NCI-H1417 (cell line): ENCODE results near the gene COL18A1.
A peak's percentile ranks its signal among the peaks of the same experiment; 100 is the strongest.
"Not testable (repeated sequence)": the region's sequence is repeated elsewhere in the genome, so short reads cannot be mapped to it uniquely, and the experiment has no call there.

Experiments
- DNase-seq, 3 experiments: peaks; one replicate each; lab custom pipeline; 2025; lab: John Stamatoyannopoulos, UW

Gene COL18A1

DNA sequence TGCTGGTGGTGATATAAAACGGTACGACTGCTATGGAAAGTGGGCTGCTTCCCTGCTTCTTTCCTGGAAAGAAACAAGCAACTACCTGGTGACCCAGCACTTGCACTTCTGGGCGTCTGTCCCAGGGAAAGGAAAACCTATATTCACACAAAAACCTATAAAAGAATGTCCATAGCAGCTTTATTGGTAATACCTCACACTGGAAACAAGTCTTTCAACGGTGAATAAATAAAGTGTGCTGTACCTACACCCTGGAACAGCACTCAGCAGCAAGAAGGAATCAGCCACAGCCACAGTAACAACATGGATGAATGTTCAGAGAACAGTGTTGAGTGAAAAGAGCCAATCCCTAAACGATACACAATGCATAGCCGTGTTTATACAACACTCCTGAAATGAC, 117.4 kb downstream of the COL18A1 start:
- DNase-seq, result no peak

DNA sequence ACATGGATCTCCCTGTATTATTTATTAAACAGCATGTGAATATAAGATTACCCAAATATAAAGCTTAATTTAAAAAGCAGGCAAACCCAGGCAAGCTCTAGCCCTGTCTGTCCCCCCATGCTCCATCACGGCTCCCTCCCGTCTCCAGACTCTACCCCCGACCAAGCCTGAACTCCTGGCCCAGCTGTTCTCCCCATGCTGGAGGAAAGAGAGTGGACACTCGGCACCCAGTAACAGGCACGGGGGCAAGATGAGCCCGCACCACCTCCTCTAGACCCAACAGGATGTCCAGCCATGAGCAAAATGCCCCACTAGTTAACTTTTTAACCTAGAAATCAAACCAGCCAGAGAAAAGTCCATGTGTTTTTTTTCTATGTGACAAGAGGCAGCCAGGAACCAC, 118.0 kb downstream of the COL18A1 start:
- DNase-seq, result no peak

DNA sequence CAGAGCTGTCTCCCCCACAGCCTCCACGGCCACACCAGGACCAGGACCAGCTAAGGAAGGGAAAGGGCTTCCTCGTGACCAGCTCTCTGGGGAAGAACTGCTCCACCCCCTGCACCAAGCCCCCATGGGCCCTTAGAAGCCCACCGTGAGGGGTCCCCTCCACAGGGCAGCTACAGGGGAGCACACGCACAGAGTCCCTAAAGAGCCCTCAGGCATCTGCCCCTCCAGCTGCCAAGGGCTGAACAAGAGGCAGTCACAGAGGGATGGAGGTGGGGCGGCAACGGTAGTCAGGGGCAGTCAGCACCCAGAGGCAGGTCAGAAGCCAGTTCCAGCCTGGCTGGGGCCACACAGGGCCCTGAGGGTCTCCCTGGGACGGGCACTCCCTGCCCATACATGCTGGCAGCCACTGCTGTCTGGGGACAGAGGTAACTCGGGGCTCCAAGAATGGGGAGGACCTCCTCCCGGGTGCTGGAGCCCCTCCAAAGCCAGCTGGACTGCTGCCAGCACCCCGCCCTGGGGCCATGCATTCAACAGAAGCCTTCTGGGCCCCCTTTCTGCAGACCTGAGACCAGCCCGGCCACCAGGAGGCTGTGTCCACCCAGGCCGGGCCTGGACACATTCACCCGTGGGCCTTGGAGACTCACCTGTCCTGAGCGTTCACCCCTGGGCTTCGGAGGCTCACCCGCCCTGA, 118.6 kb downstream of the COL18A1 start:
- DNase-seq, result no peak

DNA sequence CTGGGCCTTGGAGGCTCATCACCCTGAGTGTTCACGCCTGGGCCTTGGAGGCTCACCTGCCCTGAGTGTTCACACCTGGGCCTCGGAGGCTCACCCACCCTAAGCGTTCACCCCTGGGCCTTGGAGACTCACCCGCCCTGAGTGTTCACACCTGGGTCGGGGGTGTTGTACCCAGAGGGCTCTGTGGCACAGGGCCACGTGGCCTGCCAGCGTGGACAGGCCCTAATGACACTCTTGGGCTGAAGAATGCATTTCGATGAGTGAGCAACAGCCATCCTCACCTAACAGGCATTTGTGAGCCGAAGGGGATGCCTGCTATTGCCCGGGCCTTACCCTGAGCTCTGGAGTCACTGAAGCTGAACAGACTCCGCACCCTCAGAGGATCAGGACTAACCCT, 119.8 kb downstream of the COL18A1 start:
- no peak for DNase-seq

DNA sequence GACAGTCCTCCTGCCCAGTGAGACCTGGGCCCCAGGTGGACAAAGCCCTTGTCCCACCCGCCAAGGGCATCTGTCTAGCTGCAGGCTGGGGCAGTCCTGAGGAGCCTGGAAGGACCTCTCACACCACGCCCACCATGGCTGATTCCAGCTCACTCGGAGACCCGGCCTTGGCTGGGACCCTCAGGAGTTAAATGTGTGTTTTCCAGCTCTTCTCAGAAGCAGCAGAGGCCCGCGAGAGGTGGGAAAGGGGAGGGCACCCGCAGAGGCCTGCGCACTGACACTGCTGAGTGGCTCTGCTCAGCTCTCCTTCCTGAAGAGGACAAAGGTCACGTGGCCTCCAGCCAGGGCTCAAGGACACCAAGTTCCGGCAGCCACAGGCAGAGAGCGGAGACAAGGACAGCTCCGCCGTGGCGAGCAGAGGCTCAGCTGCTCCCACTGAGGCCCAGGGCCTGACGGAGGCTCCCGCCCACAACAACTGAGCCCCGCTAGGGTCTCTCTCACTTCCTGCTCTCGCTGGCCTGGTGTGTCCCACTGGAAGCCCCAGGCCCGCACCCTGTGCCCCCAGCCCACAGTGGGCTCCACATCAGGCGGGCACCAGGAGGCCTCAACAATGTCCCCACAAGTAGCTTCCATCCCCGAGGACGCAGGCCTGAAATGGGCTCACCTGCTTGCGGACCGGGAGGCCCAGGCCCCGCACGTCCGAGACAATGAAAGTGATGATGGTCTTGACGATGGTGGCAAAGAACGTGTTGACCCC, 120.4 kb downstream of the COL18A1 start:
- no peak for DNase-seq

DNA sequence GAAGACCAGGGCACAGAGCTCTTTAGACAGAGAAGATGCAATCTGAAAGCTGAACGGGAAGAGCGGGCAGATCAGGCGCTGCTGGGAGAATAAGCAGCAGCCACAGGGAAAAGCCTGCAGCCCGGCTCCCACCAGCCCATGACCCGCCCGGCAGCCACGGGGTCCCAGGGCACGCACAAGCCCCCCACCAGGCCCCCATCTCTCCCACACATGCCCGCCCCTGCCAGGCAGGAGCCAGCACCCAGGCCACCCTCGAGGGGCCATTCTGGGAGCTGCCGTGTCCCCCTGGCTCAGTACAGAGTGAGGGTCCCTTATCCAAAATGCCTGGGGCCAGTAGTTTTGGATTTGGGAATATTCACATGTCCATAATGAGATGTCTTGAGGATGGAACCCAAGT, 120.9 kb downstream of the COL18A1 start:
- no peak for DNase-seq

DNA sequence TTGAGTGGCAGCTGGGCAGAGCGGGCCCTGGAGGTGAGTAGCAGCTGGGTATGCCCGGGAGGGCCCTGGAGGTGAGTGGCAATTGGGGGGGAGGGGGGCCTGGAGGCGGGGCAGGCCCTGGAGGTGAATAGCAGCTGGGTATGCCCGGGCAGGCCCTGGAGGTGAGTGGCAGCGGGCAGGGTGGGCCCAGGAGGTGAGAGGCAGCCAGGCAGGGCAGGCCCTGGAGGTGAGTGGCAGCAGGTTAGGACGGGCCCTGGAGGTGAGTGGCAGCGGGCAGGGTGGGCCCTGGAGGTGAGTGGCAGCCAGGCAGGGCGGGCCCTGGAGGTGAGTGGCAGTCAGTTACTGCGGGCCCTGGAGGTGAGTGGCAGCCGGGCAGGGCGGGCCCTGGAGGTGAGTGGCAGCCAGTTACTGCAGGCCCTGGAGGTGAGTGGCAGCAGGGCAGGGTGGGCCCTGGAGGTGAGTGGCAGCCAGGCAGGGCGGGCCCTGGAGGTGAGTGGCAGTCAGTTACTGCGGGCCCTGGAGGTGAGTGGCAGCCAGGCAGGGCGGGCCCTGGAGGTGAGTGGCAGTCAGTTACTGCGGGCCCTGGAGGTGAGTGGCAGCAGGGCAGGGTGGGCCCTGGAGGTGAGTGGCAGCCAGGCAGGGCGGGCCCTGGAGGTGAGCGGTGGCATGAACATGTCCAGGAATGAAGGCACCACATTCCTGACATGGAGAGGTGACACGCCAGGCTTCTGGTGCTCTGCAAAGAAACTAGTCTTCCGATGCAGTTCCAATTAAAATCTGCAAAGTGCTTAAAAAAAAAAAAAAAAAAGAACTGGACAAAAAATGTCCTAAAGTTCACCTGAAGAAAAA, 122.4 kb downstream of the COL18A1 start:
- DNase-seq, result not testable (repeated sequence)

DNA sequence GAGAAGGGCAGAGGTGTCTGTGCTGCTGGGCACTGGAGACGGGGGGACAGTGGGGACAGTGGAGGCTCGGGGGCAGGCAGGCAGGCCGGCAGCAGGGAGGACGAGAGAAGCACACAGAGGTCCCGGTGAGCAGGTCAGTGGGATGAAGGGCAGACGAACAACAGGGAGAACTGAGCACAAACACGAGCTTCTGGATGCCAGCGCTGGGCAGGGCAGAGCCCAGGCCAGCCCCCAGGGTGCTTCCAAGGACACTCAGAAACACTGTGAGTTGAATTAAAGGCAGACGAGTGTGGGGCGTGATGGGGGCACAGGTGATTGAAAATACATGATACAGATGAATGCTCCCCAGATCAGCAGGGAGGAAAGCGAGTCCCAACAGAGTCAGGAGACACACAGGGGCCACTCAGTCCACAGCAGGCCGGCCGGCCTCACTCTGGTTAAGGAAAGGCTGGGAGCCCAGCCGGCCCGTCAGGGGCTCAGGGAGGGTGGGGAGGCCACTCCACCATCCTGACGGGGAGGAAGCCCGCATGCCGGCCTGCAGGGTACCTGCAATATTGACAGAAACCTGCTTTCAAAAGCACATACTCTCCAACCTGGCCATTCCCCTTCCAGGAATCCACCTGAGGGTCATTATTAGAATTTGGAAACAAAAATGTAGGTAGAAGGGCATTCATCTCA, 123.2 kb downstream of the COL18A1 start:
- no peak for DNase-seq

DNA sequence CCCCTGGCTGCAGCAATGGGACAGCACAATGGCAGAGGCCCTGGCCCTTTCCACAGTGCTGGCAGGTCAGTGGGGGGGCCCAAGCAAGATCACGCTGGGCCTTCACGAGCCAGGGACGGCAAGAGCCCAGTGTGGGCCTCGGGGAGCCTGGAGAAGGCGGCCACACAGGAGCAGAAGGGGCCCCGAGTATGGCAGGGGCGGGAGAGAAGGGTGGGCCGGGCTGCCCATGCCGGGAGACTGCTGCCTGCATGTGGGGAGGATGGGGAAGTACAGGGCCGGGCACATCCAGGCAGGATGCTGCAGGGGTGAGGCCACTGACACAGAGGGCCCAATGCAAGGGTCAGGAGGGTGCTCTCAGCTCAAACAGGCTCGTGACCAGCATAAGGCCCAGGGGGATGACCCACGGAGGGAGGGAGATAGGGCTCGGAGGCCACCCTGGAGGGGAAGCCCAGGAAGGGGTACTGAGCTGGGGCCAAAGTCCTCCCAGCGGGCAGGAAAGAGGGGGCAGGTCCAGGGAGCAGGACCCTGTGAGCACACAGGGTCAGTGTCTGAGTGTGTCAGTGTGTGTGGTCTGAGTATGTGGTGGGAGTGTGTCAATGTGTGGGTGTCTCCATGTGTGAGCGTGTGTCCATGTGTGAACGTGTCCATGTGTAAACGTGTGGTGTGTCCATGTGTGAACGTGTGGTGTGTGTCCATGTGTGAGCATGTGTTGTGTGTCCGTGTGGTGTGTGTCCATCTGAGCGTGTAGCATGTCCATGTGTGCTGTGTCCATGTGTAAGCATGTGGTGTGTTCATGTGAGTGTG, 124.2 kb downstream of the COL18A1 start:
- DNase-seq, result no peak

DNA sequence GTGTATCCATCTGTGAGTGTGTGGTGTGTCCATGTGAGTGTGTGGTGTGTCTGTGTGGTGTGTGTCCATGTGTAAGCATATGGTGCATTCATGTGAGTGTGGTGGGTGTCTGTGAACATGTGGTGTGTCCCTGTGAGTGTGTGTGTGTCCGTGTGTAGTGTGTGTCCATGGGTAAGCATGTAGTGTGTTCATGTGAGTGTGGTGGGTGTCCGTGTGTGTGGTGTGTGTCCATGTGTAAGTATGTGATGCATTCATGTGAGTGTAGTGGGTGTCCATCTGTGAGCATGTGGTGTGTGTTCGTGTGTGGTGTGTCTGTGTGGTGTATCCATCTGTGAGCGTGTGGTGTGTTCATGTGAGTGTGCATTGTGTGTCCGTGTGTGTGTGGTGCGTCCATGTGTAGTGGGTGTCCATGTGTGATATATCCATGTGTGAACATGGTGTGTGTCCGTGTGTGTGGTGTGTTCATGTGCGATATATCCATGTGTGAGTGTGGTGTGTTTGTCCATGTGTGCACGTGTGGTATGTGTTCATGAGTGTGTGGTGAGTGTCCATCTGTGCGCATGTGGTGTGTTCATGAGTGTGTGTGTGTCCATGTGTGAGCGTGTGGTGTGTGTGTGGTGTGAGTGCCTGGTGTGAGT, 124.9 kb downstream of the COL18A1 start:
- DNase-seq, result no peak

DNA sequence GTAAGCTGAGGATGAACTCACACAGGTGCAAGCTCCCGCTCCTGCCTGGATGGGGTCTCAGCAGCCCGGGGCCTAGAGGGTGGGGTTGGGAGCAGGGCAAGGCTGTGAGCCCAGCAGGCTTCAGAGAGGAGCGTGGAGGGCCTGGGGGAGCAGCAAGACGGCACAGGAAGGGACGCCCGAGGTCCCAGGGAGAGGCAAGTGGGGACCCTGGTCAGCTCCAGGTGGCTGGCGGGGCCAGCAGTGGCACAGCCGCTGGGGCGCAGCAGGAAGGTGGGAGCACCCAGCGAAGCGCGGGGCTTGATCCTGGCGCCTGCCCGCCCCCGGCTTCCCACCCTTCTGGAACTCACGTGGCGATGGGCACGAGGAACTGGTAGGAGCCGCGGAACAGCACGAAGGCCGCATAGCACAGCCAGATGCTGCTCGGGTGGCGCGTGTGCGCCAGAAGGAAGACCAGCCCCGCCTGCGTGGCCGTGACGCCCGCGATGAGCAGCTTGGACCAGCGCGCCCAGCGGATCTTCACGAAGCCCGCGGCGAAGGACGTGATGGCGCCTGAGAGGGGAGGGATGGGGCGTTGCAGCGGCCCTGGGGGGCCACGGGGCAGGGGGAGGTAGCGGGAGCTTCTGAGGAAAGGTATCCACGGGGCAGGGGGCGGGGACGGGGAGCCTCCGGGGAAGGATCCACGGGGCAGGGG, 125.6 kb downstream of the COL18A1 start:
- DNase-seq, result no peak

DNA sequence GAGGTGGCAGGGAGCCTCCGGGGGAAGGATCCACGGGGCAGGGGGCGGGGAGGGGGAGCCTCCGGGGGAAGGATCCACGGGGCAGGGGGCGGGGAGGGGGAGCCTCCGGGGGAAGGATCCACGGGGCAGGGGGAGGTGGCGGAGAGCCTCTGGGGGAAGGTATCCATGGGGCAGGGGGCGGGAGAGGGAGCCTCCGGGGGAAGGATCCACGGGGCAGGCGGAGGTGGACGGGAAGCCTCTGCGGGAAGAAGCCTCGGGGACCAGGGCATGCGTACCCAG, 126.1 kb downstream of the COL18A1 start:
- DNase-seq, result not testable (repeated sequence)

DNA sequence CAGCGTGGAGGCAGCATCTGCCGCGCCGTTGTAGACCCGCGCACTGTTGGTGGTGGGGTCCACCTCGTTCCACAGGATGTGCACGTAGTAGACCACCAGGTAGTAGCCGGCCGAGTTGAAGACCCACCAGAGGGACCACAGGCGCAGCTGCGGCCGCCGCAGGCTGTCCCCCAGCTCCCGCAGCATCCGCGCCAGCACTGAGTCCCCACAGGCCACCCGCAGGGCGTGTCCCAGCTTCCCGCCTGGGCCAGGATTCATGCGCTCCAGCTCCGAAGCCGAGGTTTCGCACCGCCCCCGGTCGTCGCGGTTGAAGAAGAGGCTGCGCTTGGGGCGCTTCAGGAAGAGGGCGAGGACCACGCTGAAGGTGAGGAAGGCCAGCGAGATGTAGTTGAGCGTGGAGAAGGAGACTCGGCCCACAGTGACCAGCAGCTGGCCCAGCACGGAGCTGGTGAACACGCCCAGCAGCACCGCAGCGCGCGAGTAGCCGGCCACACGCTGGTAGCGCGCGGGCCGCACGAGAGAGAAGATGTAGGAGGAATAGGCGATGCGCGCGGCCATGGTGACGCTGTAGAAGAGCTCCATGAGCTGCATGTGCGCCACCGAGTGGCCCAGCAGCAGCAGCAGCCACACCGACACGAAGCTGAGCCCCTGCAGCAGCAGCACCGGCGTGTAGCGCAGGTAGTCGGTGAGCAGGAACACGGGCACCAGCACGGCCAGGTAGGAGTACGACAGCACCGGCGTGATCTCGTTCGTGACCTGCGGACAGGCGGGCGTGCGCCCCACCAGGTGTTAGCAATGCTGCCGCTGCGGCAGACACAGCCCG, 126.6 kb downstream of the COL18A1 start:
- no peak for DNase-seq

DNA sequence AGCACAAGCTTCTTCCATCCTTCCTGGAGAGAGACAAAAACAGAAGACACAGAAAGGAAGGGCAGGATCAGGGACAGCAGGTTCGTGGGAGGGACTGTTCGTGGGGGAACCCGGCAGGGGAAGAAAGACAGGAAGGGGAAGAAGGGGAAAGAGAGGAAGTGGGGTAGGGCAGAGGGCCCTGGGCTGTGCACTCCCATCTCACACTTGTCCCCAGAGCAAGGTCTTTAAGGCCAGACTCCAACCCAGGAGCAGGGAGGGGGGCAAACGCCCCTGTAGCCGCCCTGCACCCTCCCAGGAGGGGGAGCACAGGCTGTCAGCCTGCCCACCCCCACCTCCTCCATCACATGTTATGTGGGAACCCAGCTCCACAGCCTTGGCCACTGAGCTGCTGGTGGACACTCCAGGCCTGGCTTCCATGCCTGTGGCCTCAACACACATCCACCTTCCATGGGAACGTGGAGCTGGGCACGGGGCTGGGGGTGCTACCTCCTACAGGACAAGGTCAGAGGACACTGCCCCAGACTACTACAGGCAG, 127.9 kb downstream of the COL18A1 start:
- DNase-seq, result no peak

DNA sequence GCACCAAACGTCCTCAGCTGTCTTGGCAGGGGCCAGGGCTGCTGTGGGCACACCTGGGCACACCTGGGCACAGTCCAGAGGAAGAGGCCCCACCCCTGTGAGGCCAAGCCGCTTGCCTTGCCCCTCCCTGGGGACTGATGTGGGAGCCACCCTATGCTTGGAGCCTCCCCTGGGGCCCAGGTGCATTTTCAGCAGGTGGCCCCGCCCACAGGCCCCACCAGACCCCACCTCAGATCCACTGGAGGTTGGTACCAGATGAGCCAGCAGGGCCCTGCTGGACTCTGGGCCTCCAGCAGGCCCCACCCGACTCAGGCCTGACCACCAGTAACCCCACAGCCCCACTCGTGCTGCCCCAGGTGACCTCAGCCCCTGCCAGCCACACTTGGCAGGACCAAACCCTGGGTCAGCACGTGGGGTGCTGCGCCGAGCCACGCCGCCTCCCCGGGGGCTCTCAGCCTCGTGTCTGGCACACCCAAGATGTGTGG, 128.4 kb downstream of the COL18A1 start:
- DNase-seq, result no peak

DNA sequence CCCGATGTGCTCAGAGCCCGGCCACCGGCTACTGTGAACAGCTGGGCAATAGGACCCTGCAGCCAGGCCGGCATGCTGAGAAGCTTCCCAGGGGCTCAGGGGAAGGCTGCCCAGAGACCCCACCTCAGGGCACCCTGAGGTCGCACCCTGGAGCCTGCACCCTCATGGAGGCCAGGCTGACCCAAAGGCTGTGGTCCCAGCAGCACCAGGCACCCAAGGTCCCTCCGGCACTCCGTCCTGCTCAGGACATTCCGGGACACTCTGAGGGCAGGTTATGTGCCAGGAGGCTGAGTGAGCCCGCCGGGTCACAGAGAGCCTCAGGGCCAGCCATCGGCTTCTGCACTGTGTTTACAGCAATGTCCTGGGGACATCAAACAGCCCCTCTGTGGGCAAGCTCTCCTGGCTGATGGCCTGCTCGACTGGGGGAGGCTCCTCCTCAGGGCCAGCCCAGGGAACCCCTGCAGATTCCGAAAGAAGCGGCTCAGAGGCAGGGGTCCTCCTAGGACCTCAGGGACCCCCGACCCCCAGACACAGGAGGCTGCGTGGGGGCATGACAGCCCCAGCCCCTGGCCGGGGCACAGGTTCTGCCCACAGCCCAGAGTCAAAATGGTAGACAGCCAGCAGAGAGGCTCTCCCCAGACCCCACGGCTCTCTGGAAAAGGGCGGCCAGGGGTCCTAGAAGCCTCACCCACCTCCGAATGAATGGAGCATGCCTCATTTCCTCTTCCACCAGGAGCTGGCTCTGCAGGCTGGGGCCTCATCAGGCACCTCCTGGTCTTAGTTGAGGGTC, 129.1 kb downstream of the COL18A1 start:
- DNase-seq, result no peak

DNA sequence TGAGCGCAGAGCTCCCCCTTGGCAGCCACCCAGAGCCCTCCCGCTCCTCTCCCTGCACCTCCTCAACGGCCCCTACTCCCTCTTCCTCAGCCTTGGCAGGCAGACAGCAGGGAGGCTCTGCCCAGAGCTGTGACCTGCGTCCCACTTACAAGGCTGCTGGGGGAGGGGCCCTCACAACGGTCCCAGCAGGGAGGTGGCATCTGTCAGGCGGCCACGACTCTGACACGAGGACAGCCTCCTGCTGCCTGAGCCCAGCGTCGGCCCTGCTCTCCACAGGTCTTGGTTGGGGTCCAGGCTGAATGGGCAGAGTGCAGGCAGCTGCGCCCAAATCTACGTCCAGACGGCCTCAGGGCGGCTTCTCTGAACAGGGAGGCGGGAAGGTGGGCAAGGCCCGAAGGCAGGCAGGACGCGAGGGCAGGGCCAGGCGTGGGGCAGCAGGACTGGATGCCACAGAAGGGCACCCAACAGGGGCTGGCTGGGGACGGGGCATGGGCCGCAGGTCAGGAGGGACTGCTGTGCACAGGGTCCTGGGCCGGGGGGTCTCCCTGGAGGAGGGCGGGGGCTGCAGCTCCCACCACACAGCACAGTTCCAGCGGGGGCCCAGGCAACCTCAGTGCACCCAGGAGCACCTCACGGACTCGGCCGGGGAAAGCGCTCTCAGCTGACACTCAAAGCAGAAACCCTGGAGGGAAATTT, 129.8 kb downstream of the COL18A1 start:
- DNase-seq, result peak in 2 of 3 experiments; percentile 73 to 90
